AG09319 (cell line): ENCODE measurements around the gene PRRT1.

Experiments
- DNase-seq: peaks from one replicate; pipeline ENCODE4 v3.0.0-alpha.2; 2010; ENCODE audit warnings: low read depth; ENCODE audit errors: extremely low read depth
- CTCF ChIP-seq: IDR thresholded peaks from 2 replicates; pipeline ENCODE4 v1.5.1; 2011; ENCODE audit warnings: low read depth, mild to moderate bottlenecking, inconsistent platforms, low read length, moderate library complexity

Gene PRRT1

GRCh38 chr6:32110632-32111031, 41.1 kb downstream of the PRRT1 start:
- TF ChIP-seq CTCF, result no peak
- DNase-seq, result no peak

GRCh38 chr6:32109765-32110160, 42.0 kb downstream of the PRRT1 start:
- DNase-seq, result no peak
- TF ChIP-seq CTCF, result no peak

GRCh38 chr6:32109114-32109764, 42.5 kb downstream of the PRRT1 start, which contains the start of gene TNXB:
TNXB (minus strand) TSS chr6:32109338; CDS start chr6:32098198, 11,140 bp downstream.
- DNase-seq, result no peak
- TF ChIP-seq CTCF, result no peak

DNA sequence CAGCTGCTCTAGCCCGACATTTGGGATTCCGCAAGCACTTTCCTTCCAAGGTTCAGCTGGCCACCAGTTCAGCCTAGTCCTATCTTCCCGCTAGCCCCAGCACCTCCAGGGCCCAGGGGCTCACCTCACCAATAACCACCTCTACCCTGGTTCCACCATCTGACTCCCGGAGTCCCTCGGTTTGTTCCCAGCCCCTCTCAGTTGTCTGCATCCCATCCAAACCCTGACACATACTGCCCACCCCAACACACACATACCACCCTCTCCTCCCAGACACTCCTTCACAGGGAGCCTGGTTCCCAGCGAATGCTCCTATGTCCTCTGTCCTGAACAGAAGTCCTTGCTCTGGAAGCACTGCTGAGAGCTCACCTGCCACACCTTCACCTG, 43.0 kb downstream of the PRRT1 start:
- TF ChIP-seq CTCF, result no peak
- DNase-seq, result no peak

DNA sequence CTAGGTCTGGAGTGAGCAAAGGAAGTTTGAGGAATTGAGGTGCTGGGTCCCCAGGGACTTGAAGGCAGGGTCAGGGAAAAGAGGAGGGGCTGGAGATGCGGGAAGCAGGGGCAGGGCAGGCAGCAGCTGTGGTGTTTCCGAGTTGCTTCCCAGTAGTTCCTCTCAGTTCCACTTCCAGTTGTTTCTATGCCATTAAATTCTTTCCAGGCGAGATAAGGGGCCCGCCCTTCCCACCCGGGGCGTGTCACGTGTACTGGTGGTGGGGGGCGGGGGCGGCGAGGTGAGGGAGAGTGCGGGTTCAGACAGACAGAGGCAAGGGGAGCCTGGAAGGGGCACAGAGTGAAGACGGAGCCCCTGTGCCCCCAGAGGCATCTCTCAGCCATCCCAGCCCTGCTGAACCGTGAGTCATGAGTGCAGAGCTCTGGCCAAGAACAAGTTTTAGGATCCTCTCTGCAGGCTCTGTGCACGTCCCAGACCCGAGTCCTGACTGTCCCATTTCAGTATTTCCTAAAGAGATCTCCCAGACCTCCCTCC, 43.6 kb downstream of the PRRT1 start:
- no peak for TF ChIP-seq CTCF

DNA sequence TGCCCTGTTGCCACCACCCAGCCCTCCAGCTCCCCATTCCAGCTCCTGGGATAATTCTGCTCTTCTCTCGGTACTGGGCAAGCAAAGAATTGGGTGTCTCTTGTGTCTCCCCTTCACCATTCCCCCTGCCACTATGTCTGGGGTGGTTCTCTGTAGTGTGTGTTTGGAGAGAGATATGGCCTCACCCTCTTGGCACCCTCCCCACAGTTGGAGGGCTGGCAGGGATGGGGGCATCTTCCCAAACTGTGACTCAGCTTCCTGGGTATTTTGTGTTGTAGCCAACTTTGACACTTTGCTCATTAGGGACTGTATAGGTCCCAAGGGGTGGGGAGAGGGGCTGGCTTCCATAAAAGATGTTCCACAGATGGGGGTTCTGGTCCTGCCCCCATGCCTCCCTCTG, 44.3 kb downstream of the PRRT1 start:
- no peak for TF ChIP-seq CTCF
- DNase-seq, result no peak

More for the DNA sequence above, 43.6 kb downstream of the PRRT1 start:
- no peak for DNase-seq

GRCh38 chr6:32105433-32105832, 46.3 kb downstream of the PRRT1 start:
- TF ChIP-seq CTCF, result no peak
- DNase-seq, result no peak
